HL-60 (cell line): ENCODE results near the gene IL23R.

Experiments
- DNase-seq, 2 experiments: peaks; one replicate each; pipeline ENCODE4 v3.0.0-alpha.2; 2010 to 2020; ENCODE audit warnings: low read depth in 1 of 2, low spot score in 1 of 2
- H3K27ac ChIP-seq: fragments of 250-450 bp; sonication (Bioruptor Pico); replicated peaks from 2 replicates; pipeline ENCODE4 v1.5.1; 2020; ENCODE audit warnings: mild to moderate bottlenecking, moderate library complexity
- H3K27me3 ChIP-seq: fragments of 250-450 bp; sonication (Bioruptor Pico); 2 replicates; pipeline ENCODE4 v1.5.1; 2021; ENCODE audit warnings: mild to moderate bottlenecking, moderate library complexity; ENCODE audit not compliant: insufficient read depth, poor library complexity, severe bottlenecking
- H3K4me3 ChIP-seq: replicated peaks from 2 replicates; pipeline ENCODE4 v1.5.1; 2011; ENCODE audit warnings: mild to moderate bottlenecking, control low read depth, low read length; ENCODE audit not compliant: insufficient read depth
- CTCF ChIP-seq: IDR thresholded peaks from one replicate; pipeline ENCODE4 v1.5.1; 2011; ENCODE audit warnings: low read length, control low read depth, inconsistent platforms; ENCODE audit not compliant: insufficient read depth
- GABPA ChIP-seq: IDR thresholded peaks from 2 replicates; pipeline ENCODE4 v1.6.1; 2012; ENCODE audit warnings: low read depth
- POLR2AphosphoS5 ChIP-seq: IDR thresholded peaks from 2 replicates; pipeline ENCODE4 v1.6.1; 2012; ENCODE audit warnings: low read depth
- REST ChIP-seq: IDR thresholded peaks from 2 replicates; pipeline ENCODE4 v1.6.1; 2012; ENCODE audit warnings: low read depth; ENCODE audit not compliant: insufficient replicate concordance
- SPI1 ChIP-seq: IDR thresholded peaks from 2 replicates; pipeline ENCODE4 v1.6.1; 2012; ENCODE audit warnings: low read depth, mild to moderate bottlenecking, borderline replicate concordance

IL23R gene

GRCh38 chr1:67169496-67169895, 3.2 kb downstream of the IL23R start:
- H3K4me3 ChIP-seq, result no peak overlapping the region
- no peaks in the 10 kb centered on the region for H3K27me3 ChIP-seq
- DNase-seq, result no peak
- TF ChIP-seq GABPA (no peak), SPI1 (no peak), CTCF (no peak), POLR2AphosphoS5 (no peak), REST (no peak)
- no peak overlapping the region for H3K27ac ChIP-seq

GRCh38 chr1:67169932-67170331, 3.7 kb downstream of the IL23R start:
- TF ChIP-seq SPI1, result no peak
- no peak for TF ChIP-seq POLR2AphosphoS5
- TF ChIP-seq REST, result no peak
- TF ChIP-seq GABPA, result no peak
- no peak for TF ChIP-seq CTCF
- Histone ChIP-seq H3K4me3 (no peak overlapping the region), H3K27ac (no peak overlapping the region), H3K27me3 (no peaks in the 10 kb centered on the region)
- DNase-seq, result no peak

GRCh38 chr1:67170751-67171573, 4.7 kb downstream of the IL23R start:
- Histone ChIP-seq H3K4me3 (no peak overlapping the region), H3K27me3 (no peaks in the 10 kb centered on the region), H3K27ac (no peak overlapping the region)
- TF ChIP-seq SPI1, result no peak
- no peak for TF ChIP-seq GABPA
- no peak for TF ChIP-seq POLR2AphosphoS5
- no peak for TF ChIP-seq CTCF
- no peak for TF ChIP-seq REST
- no peak for DNase-seq
